ENCODE data around the gene PF4V1.

Gene PF4V1

GRCh38 chr4:73843369-73843768 is 9.7 kb upstream of the PF4V1 start:
- intact Hi-C loops (cut with DNase I) = no loop called here
- no peak for DNase-seq

GRCh38 chr4:73844345-73844744 is 8.8 kb upstream of the PF4V1 start:
- no peak for DNase-seq
- intact Hi-C loops (cut with DNase I) = no loop called here

GRCh38 chr4:73844806-73845205 is 8.3 kb upstream of the PF4V1 start:
- intact Hi-C loops (cut with DNase I) = no loop called here
- no peak for DNase-seq

GRCh38 chr4:73847526-73848182 is 5.4 kb upstream of the PF4V1 start:
- intact Hi-C loops (cut with DNase I) = no loop called here
- no peak for DNase-seq

- intact Hi-C loops (cut with DNase I) = no loop called here
- no peak for DNase-seq
These were observed 4.8 kb upstream of the PF4V1 start for GRCh38 chr4:73848183-73848777.

GRCh38 chr4:73850261-73850970 is 2.7 kb upstream of the PF4V1 start:
- intact Hi-C loops (cut with DNase I) = no loop called here
- DNase-seq = no peak

GRCh38 chr4:73851293-73851692 is 1.8 kb upstream of the PF4V1 start:
- DNase-seq = no peak
- intact Hi-C loops (cut with DNase I) = no loop called here

- no peak for DNase-seq
- intact Hi-C loops (cut with DNase I) = no loop called here
These were observed 325 bp upstream of the PF4V1 start for GRCh38 chr4:73852771-73853170.

- intact Hi-C loops (cut with DNase I) = no loop called here
- DNase-seq = no peak
These were observed 800 bp downstream of the PF4V1 start for GRCh38 chr4:73853718-73854473.

GRCh38 chr4:73855406-73855805 is 2.3 kb downstream of the PF4V1 start:
- intact Hi-C loops (cut with DNase I) = no loop called here
- no peak for DNase-seq

- intact Hi-C loops (cut with DNase I) = no loop called here
- DNase-seq = no peak
These were observed 3.4 kb downstream of the PF4V1 start for GRCh38 chr4:73856518-73856917.

- intact Hi-C loops (cut with DNase I) = no loop called here
- DNase-seq = no peak
These were observed 6.6 kb downstream of the PF4V1 start for GRCh38 chr4:73859614-73860088.

- DNase-seq = no peak
- intact Hi-C loops (cut with DNase I) = no loop called here
These were observed 7.1 kb downstream of the PF4V1 start for GRCh38 chr4:73860181-73860580.

GRCh38 chr4:73860917-73861316 is 7.8 kb downstream of the PF4V1 start:
- intact Hi-C loops (cut with DNase I) = no loop called here
- DNase-seq = no peak

- DNase-seq = no peak
- intact Hi-C loops (cut with DNase I) = no loop called here
These were observed 9.2 kb downstream of the PF4V1 start for GRCh38 chr4:73862322-73862721.

GRCh38 chr4:73864365-73864764 is 11.3 kb downstream of the PF4V1 start:
- peak in 6 of 42 donors; percentile 15 to 43 (median 31) for DNase-seq
- intact Hi-C loops (cut with DNase I) = no loop called here

GRCh38 chr4:73864961-73865360 is 11.9 kb downstream of the PF4V1 start:
- intact Hi-C loops (cut with DNase I) = no loop called here
- DNase-seq = no peak

- intact Hi-C loops (cut with DNase I) = no loop called here
- no peak for DNase-seq
These were observed 12.5 kb downstream of the PF4V1 start for GRCh38 chr4:73865431-73866096.

- intact Hi-C loops (cut with DNase I) = no loop called here
- no peak for DNase-seq
These were observed 13.2 kb downstream of the PF4V1 start for GRCh38 chr4:73866246-73866645.
